ENCODE results near the gene NFYC. TPM values are rescaled to one million over a fixed set of nuclear protein-coding genes. Genes with fewer than 3 reads are reported as not detected.

Gene NFYC
- total RNA-seq, 2 experiments from 2014 or later, result 71.5 to 74.4 TPM

DNA sequence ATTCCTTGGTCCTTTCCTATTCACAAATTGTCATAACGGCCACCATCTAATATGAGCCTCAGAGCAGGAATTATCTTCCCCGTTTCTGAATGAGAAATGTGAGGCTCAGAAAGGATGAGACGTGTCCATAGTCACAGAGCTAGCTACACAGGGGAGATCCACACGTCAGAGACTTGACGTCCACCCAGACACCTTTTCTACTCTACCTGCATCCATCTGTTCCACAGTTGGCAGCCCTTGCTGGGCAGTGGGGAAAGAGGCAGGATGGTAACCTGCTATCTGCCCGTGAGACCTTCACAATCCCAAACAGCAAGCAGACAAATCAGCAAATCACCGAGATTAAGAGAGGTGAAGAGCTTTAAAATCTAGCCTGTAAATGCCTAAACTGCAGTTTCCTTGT lies 34.5 kb upstream of the NFYC start:
- CTCF ChIA-PET, result interaction anchor here (1.4 kb wide), 1 partner anchor 12 kb away, joined by 4 read pairs; no protein-coding TSS in a partner anchor
- H3K36me3 Mint-ChIP-seq (ENCODE audit: low read depth), result no peaks in the 10 kb centered on the region
- H3K4me1 Mint-ChIP-seq (ENCODE audit: low read depth), result no peaks in the 10 kb centered on the region
- ATAC-seq (no peak), DNase-seq (no peak)
- peaks cover 6% of the 10 kb centered on the region for H3K27me3 Mint-ChIP-seq (ENCODE audit: low read depth)
- no peak overlapping the region for H3K4me3 Mint-ChIP-seq
- no peaks in the 10 kb centered on the region for H3K9me3 Mint-ChIP-seq (ENCODE audit: insufficient read depth)
- POLR2A ChIA-PET, result no interaction called here
- H3K27ac Mint-ChIP-seq, result no peak overlapping the region

DNA sequence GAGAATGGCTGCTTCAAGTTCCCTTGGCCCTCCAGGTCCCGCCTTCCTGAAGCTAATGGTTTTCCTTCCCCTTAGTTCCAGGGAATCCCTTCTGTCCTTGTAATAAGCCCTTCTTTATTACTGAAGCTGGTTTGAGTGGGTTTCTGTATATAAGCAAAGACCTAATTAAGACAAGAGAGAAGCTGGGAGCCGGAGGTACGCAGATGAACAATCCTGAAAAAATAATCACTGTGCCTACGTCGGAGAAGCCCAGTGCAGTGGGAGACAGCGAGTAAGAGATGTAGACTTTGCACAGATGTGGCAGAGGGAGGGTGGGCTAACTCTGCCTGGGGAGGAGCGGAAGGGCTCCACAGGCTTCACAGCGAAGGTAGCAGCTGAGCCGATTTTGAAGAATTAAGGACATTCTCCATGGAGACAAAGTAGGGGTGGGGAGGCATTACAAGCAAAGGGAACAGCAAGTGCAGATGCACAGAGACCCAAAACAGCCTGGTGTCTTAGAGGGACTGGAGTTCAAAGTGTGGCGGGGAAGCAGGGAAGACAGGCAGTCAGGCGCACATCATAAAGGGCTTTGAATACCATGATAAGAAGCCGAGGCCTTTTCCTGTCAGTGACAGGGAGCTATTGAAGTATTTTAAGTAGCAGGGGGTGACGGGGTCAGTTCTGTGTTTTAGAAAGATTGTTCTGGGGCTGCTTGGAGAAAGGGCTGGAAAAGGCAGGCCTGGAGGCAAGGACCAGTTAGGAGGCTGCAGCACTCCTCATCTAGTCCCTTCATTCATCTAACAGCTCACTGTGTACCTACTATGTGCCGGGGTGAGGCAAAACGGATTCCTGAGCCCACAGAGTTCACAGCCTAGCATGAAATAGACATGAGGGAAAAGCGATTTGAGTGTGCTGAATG lies 32.5 kb upstream of the NFYC start:
- POLR2A ChIA-PET, result no interaction called here
- H3K4me1 Mint-ChIP-seq (ENCODE audit: low read depth), result peaks cover 13% of the 10 kb centered on the region

DNA sequence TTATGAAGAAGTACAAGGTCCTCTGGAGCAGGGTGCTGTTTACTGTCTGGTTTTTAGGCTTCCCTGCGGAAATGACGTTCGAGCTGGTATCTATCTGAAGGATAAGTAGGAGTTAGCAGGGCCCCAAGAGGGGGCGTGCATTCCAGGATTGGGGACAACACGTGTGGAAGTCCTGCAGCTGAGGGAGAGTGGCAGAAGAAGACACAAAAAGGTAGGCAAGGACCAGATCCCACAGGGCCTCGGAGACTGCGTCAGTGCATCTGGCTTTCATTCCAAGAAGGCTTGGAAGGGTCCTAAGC lies 31.9 kb upstream of the NFYC start:
- peaks cover 2% of the 10 kb centered on the region for H3K27me3 Mint-ChIP-seq (ENCODE audit: low read depth)
- no peak for DNase-seq
- no peak overlapping the region for H3K27ac Mint-ChIP-seq
- ATAC-seq, result no peak
- peaks cover 13% of the 10 kb centered on the region for H3K4me1 Mint-ChIP-seq (ENCODE audit: low read depth)
- no peaks in the 10 kb centered on the region for H3K36me3 Mint-ChIP-seq (ENCODE audit: low read depth)
- ChIA-PET CTCF (interaction anchor here (2.3 kb wide), 1 partner anchor 10 kb away, joined by 10 read pairs; no protein-coding TSS in a partner anchor), POLR2A (no interaction called here)
- no peak overlapping the region for H3K4me3 Mint-ChIP-seq
- H3K9me3 Mint-ChIP-seq (ENCODE audit: insufficient read depth), result no peaks in the 10 kb centered on the region

More for the DNA sequence above, 32.5 kb upstream of the NFYC start:
- H3K36me3 Mint-ChIP-seq (ENCODE audit: low read depth), result no peaks in the 10 kb centered on the region
- H3K4me3 Mint-ChIP-seq, result no peak overlapping the region
- ATAC-seq (no peak), DNase-seq (no peak)
- CTCF ChIA-PET, result interaction anchor here (1.5 to 2.3 kb wide), 2 partner anchors 10 to 12 kb away, joined by 4 to 10 read pairs; no protein-coding TSS in a partner anchor
- H3K27ac Mint-ChIP-seq, result no peak overlapping the region
- H3K27me3 Mint-ChIP-seq (ENCODE audit: low read depth), result peaks cover 6% of the 10 kb centered on the region
- H3K9me3 Mint-ChIP-seq (ENCODE audit: insufficient read depth), result no peaks in the 10 kb centered on the region

DNA sequence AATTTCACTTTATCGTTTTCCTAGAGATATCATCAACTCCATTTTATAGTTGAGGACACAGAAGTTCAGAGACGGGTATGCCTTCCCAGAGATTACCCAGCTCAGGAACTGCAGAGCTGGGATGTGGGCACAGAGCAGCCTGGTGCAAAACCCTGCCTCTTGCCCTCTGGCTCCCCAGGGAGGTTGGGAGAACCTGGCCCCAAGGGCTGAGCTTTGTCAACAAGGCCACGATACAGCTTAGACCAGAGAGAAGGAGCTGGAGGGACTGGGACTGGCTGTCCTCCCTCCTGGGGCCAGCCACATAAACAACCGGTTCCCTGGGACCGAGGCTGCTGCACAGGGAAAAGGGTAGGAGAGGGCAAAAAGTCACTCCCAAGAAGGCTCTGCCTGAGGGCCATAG lies 29.8 kb upstream of the NFYC start:
- Mint-ChIP-seq H3K36me3 (ENCODE audit: low read depth) (no peaks in the 10 kb centered on the region), H3K9me3 (ENCODE audit: insufficient read depth) (no peaks in the 10 kb centered on the region), H3K27me3 (ENCODE audit: low read depth) (no peaks in the 10 kb centered on the region), H3K4me3 (no peak overlapping the region), H3K4me1 (ENCODE audit: low read depth) (peaks cover 20% of the 10 kb centered on the region), H3K27ac (no peak overlapping the region)
- ChIA-PET POLR2A (interaction anchor here (3.8 kb wide), 1 partner anchor 30 kb away, joined by 12 read pairs; the partner anchor contains the start of gene NFYC), CTCF (interaction anchor here (0.9 kb wide), 1 partner anchor 22 kb away, joined by 3 read pairs; no protein-coding TSS in a partner anchor)
- ATAC-seq (no peak), DNase-seq (no peak)

DNA sequence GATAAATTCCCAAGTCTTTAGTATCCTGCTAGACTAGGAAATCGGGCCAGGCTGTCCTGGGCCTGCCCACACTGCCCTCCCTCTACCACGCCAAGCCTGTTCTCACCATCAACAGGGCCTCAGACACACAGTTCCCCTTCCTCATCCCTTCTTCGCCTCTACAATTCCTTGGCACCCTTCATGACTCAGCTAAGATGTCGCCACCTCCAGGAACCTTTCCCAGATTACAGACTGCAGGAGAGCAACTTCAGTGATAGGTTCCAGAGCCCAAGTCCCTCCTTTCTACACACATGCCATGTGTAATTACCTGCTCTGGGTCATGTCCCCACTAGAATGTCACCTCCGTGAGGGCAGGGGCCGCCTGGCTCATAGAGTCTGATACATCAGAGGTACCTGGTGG lies 29.4 kb upstream of the NFYC start:
- H3K27me3 Mint-ChIP-seq (ENCODE audit: low read depth), result no peaks in the 10 kb centered on the region
- DNase-seq (no peak), ATAC-seq (no peak)
- ChIA-PET CTCF (interaction anchor here (0.9 kb wide), 1 partner anchor 22 kb away, joined by 3 read pairs; no protein-coding TSS in a partner anchor), POLR2A (interaction anchor here (0.9 to 3.8 kb wide), 2 partner anchors 23 to 29 kb away, joined by 4 to 12 read pairs; partner anchors contain the start of gene NFYC)
- no peaks in the 10 kb centered on the region for H3K36me3 Mint-ChIP-seq (ENCODE audit: low read depth)
- H3K4me3 Mint-ChIP-seq, result no peak overlapping the region
- H3K4me1 Mint-ChIP-seq (ENCODE audit: low read depth), result peaks cover 20% of the 10 kb centered on the region
- no peaks in the 10 kb centered on the region for H3K9me3 Mint-ChIP-seq (ENCODE audit: insufficient read depth)
- H3K27ac Mint-ChIP-seq, result no peak overlapping the region

DNA sequence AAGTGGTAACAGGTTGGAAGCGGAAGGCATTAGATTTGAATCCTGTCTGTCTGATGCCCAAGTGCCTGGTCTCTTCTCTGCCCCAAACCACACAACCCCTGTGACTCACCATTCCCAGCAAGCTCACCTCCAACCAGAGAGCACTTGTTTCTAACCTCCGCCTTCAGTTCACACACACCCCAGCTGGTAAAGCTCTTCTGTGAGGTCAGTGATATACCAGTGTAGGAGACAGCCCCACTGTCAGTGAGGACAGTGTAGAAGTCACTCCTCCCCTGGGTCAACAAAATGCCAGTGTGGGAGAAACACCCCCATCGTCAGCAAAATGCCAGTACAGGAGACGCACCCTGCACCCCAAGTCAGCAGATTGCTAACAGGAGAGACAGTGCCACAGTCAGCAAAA lies 28.6 kb upstream of the NFYC start:
- ATAC-seq (no peak), DNase-seq (peak; percentile 29)
- Mint-ChIP-seq H3K4me1 (ENCODE audit: low read depth) (peaks cover 20% of the 10 kb centered on the region), H3K27me3 (ENCODE audit: low read depth) (no peaks in the 10 kb centered on the region), H3K27ac (no peak overlapping the region), H3K9me3 (ENCODE audit: insufficient read depth) (no peaks in the 10 kb centered on the region), H3K4me3 (no peak overlapping the region), H3K36me3 (ENCODE audit: low read depth) (no peaks in the 10 kb centered on the region)
- ChIA-PET POLR2A (interaction anchor here (0.9 to 3.8 kb wide), 2 partner anchors 23 to 29 kb away, joined by 4 to 12 read pairs; partner anchors contain the start of gene NFYC), CTCF (no interaction called here)

DNA sequence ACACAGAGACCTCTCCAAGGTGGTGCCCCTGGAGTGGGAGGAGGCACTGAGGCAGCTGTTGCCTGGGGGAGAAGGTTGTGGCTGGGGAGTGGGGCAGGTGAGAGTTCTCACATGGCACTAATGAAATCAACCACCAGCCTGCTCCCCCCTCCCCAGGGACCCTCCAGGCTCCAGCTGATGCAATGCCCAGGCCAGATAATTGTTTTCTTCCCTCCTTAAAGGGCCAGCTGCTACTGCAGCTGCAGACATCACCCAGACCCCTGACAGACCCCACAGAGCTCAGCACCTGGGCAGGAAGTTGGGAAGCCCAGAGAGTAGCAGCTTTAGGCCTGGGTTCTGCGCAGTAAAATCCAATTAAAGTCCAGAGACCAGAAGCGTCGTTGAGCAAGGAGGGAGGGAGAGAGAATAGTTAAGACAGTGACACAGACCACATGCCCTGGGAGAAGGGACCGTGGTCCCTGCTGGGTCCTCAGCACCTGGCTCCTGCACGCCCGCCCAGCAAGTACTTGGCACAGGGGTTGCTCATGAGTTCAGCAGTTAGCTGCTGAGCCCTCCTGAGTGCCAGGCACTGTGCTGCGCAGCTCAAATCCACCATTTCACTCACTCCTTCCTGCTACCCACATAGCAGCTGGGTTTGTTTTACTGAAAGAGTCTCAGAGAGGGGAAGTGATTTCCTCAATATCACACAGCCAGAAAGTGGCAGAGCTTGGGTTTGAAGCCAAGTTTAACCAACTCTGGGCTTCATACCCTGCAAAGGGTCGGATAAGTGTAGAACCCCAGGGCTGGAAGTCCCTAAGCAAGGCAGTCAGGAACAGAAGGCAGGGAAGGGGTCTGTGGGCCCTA lies 28.0 kb upstream of the NFYC start:
- POLR2A ChIA-PET, result interaction anchor here (3.8 kb wide), 1 partner anchor 28 kb away, joined by 12 read pairs; the partner anchor contains the start of gene NFYC
- DNase-seq (no peak), ATAC-seq (no peak)
- Mint-ChIP-seq H3K27me3 (ENCODE audit: low read depth) (no peaks in the 10 kb centered on the region), H3K27ac (no peak overlapping the region), H3K4me3 (peak overlapping the region; percentile 2), H3K9me3 (ENCODE audit: insufficient read depth) (no peaks in the 10 kb centered on the region), H3K4me1 (ENCODE audit: low read depth) (peaks cover 22% of the 10 kb centered on the region), H3K36me3 (ENCODE audit: low read depth) (no peaks in the 10 kb centered on the region)
- CTCF ChIA-PET, result interaction anchor here (0.6 to 1.0 kb wide), 2 partner anchors 26 to 34 kb away, joined by 3 to 5 read pairs; no protein-coding TSS in a partner anchor

DNA sequence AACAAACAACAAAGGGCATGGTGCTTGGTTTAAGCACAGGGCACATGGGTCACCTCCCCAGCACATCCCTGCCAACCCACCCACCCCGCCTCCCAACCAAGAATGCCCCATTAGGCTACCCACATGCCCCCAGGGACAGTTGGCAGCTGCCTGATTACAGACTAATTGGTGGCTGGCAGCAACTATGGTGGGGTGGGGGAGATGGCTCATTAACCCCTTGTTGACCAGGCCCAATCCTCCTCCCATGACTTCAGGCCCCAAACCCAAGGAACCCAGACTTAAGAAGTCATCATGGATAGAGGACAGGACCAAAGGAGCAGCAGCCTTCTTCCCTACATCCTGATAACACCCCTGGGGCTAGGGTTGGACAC lies 27.4 kb upstream of the NFYC start:
- DNase-seq (no peak), ATAC-seq (no peak)
- ChIA-PET CTCF (interaction anchor here (0.9 to 1.3 kb wide), 3 partner anchors 10 to 186 kb away, joined by 3 to 5 read pairs (median 3); no protein-coding TSS in a partner anchor), POLR2A (interaction anchor here (3.8 kb wide), 1 partner anchor 27 kb away, joined by 12 read pairs; the partner anchor contains the start of gene NFYC)
- H3K4me3 Mint-ChIP-seq, result peak overlapping the region; percentile 66
- no peaks in the 10 kb centered on the region for H3K27me3 Mint-ChIP-seq (ENCODE audit: low read depth)
- peaks cover 27% of the 10 kb centered on the region for H3K4me1 Mint-ChIP-seq (ENCODE audit: low read depth)
- no peak overlapping the region for H3K27ac Mint-ChIP-seq
- no peaks in the 10 kb centered on the region for H3K36me3 Mint-ChIP-seq (ENCODE audit: low read depth)
- no peaks in the 10 kb centered on the region for H3K9me3 Mint-ChIP-seq (ENCODE audit: insufficient read depth)

DNA sequence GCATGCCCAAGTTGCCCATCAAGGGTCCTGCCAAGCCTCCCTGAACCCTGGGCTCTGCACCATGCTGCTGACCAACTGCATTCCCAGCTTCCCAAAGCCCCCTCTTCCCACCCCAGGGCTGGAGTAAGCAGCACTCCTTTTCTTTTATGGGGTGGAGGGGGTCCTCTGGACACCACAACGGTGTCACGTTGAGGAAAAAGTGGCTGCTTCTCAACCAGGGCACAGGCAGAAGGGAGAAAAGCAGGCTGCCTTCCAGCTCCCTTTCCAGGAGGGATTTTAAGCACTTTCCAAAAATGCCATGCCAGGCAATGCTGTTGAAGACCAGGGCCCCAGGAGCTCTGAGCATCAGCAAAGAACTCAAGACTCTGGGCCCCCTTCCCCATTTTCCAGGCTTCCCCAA lies 26.7 kb upstream of the NFYC start:
- H3K4me1 Mint-ChIP-seq (ENCODE audit: low read depth), result peaks cover 28% of the 10 kb centered on the region
- no peak for ATAC-seq
- H3K9me3 Mint-ChIP-seq (ENCODE audit: insufficient read depth), result no peaks in the 10 kb centered on the region
- no peak for DNase-seq
- ChIA-PET CTCF (interaction anchor here (0.8 to 1.3 kb wide), 4 partner anchors 9 to 185 kb away, joined by 3 to 4 read pairs (median 3); no protein-coding TSS in a partner anchor), POLR2A (interaction anchor here (3.8 kb wide), 1 partner anchor 27 kb away, joined by 12 read pairs; the partner anchor contains the start of gene NFYC)
- H3K4me3 Mint-ChIP-seq, result peak overlapping the region; percentile 66
- no peaks in the 10 kb centered on the region for H3K36me3 Mint-ChIP-seq (ENCODE audit: low read depth)
- H3K27ac Mint-ChIP-seq, result no peak overlapping the region
- peaks cover 4% of the 10 kb centered on the region for H3K27me3 Mint-ChIP-seq (ENCODE audit: low read depth)

DNA sequence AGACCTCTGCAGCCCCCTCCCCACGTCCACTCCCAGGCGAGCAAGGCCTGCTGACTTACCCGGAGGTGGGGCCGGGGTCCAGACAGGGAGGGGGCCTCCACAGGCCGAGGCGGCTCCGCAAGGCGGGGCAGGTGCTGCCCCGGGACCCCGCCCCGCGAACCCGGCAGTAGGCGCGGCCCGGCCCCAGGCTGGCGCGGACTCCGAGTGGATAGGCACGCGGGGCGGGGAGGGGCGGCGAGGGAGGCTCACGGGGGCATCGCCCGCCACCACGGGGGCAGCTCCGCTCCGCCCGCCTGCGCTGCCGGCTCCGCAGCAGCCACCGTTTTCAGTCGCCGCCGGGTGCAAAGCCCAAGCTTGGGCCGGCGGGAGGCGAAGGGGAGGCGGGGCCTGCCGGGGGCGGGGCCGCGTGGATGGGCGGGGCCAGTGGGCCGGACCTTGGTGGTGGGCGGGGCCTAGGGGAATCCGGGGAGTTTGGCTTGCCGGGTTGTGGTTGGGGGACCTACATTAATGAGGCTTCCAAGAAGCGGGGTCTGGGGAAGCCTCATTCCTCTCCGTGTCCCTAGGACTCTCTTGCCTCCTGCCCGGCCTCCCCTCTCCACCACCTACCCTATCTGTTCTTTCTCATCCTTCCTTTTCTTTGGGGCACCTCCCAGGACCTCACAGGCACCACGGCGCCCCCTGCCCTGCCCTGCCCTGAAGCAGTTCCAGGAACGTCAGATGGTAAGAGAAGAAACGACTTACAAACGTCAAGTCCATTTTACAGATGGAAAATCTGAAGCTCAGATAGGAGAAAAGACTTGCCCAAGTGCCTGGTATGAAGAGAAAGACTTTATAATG lies 26.0 kb upstream of the NFYC start, which contains the start of gene RIMS3:
RIMS3 (minus strand) TSS at position 348 of the 837 bp plus-strand sequence. CDS start 23,757 bp downstream, outside the sequence.
- no peaks in the 10 kb centered on the region for H3K36me3 Mint-ChIP-seq (ENCODE audit: low read depth)
- peak; percentile 85 for ATAC-seq
- POLR2A ChIA-PET, result interaction anchor here (1.0 to 1.1 kb wide), 2 partner anchors 36 to 44 kb away, joined by 3 to 4 read pairs; no protein-coding TSS in a partner anchor
- peak; percentile 84 for DNase-seq
- H3K27me3 Mint-ChIP-seq (ENCODE audit: low read depth), result peaks cover 8% of the 10 kb centered on the region
- H3K4me3 Mint-ChIP-seq, result peak within 1 kb of the TSS; percentile 81
- H3K9me3 Mint-ChIP-seq (ENCODE audit: insufficient read depth), result no peaks in the 10 kb centered on the region
- H3K27ac Mint-ChIP-seq, result peak within 1 kb of the TSS; percentile 85
- CTCF ChIA-PET, result interaction anchor here (0.8 to 1.7 kb wide), 5 partner anchors 24 to 184 kb away, joined by 3 to 6 read pairs (median 4); no protein-coding TSS in a partner anchor
- peaks cover 30% of the 10 kb centered on the region for H3K4me1 Mint-ChIP-seq (ENCODE audit: low read depth)

Measured in activated CD8-positive, alpha-beta T cell treated with anti-CD3 and anti-CD28 coated beads, Interleukin-2, amount 10 ng/mL, durations not matched to agents 7 days and 5 days (primary cell).